Pancreas (tissue), 10 donors: Measurements from ENCODE around the gene KPTN. TPM values are rescaled to one million over a fixed set of nuclear protein-coding genes. Genes with fewer than 3 reads are reported as not detected.
A peak's percentile ranks its signal among the peaks of the same experiment; 100 is the strongest.

Source experiments
- ATAC-seq, 4 donors: fragments of 200-7000 bp; cut with Tn5 transposase; one replicate each; pipeline versions ENCODE4 v1.8.0 to v1.9.1; 2020; ENCODE audit warnings: mild to moderate bottlenecking in 4 of 4, moderate library complexity in 4 of 4
- DNase-seq, 6 donors: peaks; one replicate each; pipeline ENCODE4 v3.0.0-alpha.2; 2020
- FAIRE-seq: peaks from 2 replicates; lab custom pipeline; 2012; peaks lifted over from hg19 to GRCh38; lab: Jason Lieb, UNC
- H3K27ac ChIP-seq, 4 donors: fragments of 200-600 bp; sonication (generic); 1 replicate in 3 of 4; 2 replicates in 1 of 4; pipeline versions ENCODE4 v1.5.0 to v1.8.0; 2020
- H3K27me3 ChIP-seq, 4 donors: fragments of 200-600 bp; one replicate each; pipeline ENCODE4 v1.8.0; 2021
- H3K36me3 ChIP-seq, 3 donors: fragments of 200-600 bp; sonication (generic) in 1 of 3; one replicate each; pipeline versions ENCODE4 v1.5.0 to v1.8.0; 2020 to 2021
- H3K4me1 ChIP-seq, 3 donors: fragments of 200-600 bp; one replicate each; pipeline ENCODE4 v1.8.0; 2021
- H3K4me3 ChIP-seq, 4 donors: fragments of 200-600 bp; sonication (generic) in 2 of 4; one replicate each; pipeline versions ENCODE4 v1.5.0 to v1.8.0; 2020 to 2021
- H3K9me3 ChIP-seq, 4 donors: fragments of 200-600 bp; one replicate each; pipeline ENCODE4 v1.8.0; 2021
- WGBS, 2 donors: extraction: QIAGEN DNeasy Blood & Tissue Kit; methylation state at CpG; one replicate each; pipeline ENCODE4 v1.1.7; 2013; 5-methylcytosine and 5-hydroxymethylcytosine counted together
- intact Hi-C, 3 donors: fragments of 100-400 bp; cut with DNase I; formaldehyde crosslinking; loops; one replicate each; pipeline versions ENCODE4 v1.11.1 to v1.14.2; 2022
- polyA plus RNA-seq, 2 donors: library from polyadenylated mRNA; stranded (reverse); fragments of 200-250 nt; gene quantifications; one replicate each; pipeline ENCODE4 v1.2.3, GENCODE V29; 2013
- total RNA-seq, 6 donors: library from RNA; stranded (reverse); fragmentation: NEBNext Ultra II Directional in 4 of 6; extraction: Animal tissue kit (Norgen Biotek cat#: 25700) in 4 of 6; gene quantifications; one replicate each; pipeline versions ENCODE4 v1.2.1 to v1.2.4, GENCODE V29; 2021 to 2023
- TF ChIP-seq, protein P1 (sequence below), 4 donors: fragments of 200-600 bp; sonication (generic) in 3 of 4; IDR thresholded peaks; one replicate each; pipeline versions ENCODE4 v1.5.0 to v1.8.0; 2021; ENCODE audit warnings: antibody characterized with exemption in 4 of 4
- donor health status: healthy with polysubstance abuse.
- donor health status: DM: no; HTN: no; CAD: no; lungs with moderate emphysema.
- donor health status: DM: no; HTN: no; CAD: no.
- donor health status: control.
- donor health status: control.
- donor health status: Bipolar disorder and iron deficiency.
- donor health status: DM: yes; HTN: yes; CAD: no.
- donor health status: DM: no; HTN: no; CAD: no.
- donor health status: DM: no; HTN: no; CAD: no.
- donor health status: DM: yes; HTN: yes; CAD: no.

KPTN gene
- total and polyA plus RNA-seq, 8 donors, result 3.0 to 53.3 (median 6.0) TPM

DNA sequence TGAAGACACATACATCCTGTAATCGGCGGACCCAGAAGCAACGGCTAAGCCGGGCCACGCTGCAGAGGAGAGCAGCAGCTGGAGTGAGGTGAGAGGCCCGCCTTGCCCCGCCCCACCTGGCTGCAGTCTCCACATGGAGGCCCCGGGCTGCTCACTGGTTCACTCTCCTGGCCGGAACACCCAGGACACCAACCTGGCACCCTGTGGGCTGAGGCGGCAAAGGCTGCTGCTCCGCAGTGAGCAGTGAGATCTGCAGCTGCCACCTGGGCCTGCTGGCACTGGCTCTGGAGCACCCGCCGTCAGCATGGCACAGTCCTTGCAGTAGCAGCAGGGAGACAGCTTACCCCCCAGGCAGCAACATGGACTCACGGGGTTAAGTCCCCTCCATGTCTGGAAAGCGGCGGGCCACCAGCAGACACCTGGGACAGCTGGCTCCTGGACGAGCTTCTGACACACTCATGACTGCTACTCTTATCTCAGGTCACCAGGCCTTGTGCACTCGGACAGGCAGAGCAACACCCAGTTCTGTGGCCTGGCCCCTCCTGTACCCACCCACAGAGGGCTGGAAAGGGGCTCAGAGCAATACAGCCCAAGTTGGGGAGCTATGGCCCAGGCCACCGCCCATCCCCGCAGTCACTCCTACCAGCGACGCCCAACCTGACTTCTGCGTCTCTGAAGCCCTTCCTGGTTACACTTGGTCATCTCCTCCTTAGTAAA is 13.2 kb upstream of the KPTN start:
- peak in 2 of 6 donors; percentile 59 to 69 for DNase-seq
- H3K36me3 ChIP-seq, result peaks cover 2 to 40% (median 14%) of the 10 kb centered on the region in 3 donors

DNA sequence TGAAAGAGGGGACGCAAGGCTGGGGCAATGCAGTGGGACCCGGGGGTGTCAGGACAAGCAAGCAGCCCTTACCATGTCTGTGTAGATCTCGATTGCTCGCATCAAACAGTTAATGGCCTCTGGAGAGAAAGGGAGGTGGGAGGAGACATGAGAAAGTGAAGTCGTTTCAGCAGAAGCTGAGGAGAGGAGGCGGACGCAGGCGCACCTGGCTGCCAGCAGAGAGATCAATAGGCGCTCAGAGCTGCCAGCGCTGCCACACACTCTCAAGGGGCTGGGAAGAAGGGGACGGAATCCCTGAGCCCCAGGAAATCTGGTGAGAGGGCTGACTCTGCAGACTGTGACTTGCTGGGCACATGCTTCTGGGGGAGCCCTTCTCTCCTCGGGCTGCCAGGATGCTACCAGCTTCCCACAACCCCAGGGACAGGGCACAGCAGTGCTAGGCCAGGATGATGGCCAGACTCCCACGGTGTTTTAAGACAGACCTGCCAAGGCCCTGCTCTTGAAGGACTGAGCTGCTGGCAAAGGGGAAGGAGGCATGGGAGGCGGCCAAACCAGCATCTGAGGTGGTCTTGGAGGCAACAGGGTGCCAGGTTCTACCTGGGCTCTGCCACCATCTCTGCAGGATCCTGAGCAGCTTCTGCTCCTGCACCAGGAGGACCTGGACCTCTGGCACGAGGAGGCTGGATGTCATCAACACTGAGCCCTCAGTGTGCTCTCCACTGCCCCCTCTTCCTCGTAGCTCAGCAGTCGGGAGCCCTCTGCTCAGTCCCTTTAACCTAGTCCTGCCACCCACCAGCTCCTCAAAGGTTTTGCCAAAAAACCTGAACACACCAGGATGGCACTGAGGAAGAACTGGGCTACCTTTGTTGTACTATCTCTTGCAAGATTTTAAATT is 11.7 kb upstream of the KPTN start:
- Histone ChIP-seq H3K36me3 (peaks cover 2 to 54% (median 21%) of the 10 kb centered on the region in 3 donors), H3K4me3 (no peak overlapping the region), H3K9me3 (no peaks in the 10 kb centered on the region), H3K4me1 (no peaks in the 10 kb centered on the region), H3K27me3 (no peaks in the 10 kb centered on the region), H3K27ac (no peak overlapping the region)
- DNase-seq (peak in 1 of 6 donors; percentile 35), FAIRE-seq (no peak), ATAC-seq (no peak)
- intact Hi-C loops, result no loop called here
- WGBS, 2 donors, result 55 to 61% methylated on average over 17 of the region's 17 CpGs
- TF ChIP-seq, protein P1, sequence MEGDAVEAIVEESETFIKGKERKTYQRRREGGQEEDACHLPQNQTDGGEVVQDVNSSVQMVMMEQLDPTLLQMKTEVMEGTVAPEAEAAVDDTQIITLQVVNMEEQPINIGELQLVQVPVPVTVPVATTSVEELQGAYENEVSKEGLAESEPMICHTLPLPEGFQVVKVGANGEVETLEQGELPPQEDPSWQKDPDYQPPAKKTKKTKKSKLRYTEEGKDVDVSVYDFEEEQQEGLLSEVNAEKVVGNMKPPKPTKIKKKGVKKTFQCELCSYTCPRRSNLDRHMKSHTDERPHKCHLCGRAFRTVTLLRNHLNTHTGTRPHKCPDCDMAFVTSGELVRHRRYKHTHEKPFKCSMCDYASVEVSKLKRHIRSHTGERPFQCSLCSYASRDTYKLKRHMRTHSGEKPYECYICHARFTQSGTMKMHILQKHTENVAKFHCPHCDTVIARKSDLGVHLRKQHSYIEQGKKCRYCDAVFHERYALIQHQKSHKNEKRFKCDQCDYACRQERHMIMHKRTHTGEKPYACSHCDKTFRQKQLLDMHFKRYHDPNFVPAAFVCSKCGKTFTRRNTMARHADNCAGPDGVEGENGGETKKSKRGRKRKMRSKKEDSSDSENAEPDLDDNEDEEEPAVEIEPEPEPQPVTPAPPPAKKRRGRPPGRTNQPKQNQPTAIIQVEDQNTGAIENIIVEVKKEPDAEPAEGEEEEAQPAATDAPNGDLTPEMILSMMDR (IDR thresholded peaks at IDR 0.05), result no peak

More for the DNA sequence above, 13.2 kb upstream of the KPTN start:
- FAIRE-seq (no peak), ATAC-seq (peak in 3 of 4 donors; percentile 44 to 65 (median 58))
- WGBS, 2 donors, result 65 to 80% methylated on average over 23 of the region's 23 CpGs
- no peaks in the 10 kb centered on the region for H3K9me3 ChIP-seq
- intact Hi-C loops, result no loop called here
- H3K27me3 ChIP-seq, result no peaks in the 10 kb centered on the region
- H3K27ac ChIP-seq, result no peak overlapping the region
- TF ChIP-seq, protein P1 (IDR thresholded peaks at IDR 0.05), result no peak
- H3K4me1 ChIP-seq, result no peaks in the 10 kb centered on the region
- no peak overlapping the region for H3K4me3 ChIP-seq

DNA sequence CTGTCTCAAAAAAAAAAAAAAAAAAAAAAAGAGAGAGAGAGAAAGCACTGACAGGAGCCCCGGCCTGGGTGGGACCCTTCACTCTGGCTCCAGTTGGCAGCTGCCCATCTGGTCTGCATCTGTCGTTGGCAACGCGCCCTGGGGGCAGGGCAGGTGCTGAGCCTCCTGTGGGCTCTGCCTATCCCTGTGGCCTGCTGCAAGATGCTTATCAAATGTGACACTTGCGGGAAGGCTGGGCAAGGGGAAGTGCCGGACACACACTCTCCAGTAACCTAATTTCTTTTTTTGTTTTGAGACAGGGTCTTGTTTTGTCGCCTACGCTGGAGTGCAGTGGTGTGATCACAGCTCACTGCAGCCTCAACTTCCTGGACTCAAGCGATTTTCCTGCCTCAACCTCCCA is 10.7 kb upstream of the KPTN start:
- WGBS, 2 donors, result 66 to 70% methylated on average over 9 of the region's 9 CpGs
- no peak for ATAC-seq
- Histone ChIP-seq H3K27ac (no peak overlapping the region), H3K27me3 (no peaks in the 10 kb centered on the region), H3K36me3 (peaks cover 2 to 49% (median 16%) of the 10 kb centered on the region in 3 donors), H3K4me3 (no peak overlapping the region), H3K4me1 (no peaks in the 10 kb centered on the region), H3K9me3 (no peaks in the 10 kb centered on the region)
- DNase-seq, result peak in 1 of 6 donors; percentile 74
- no peak for FAIRE-seq
- TF ChIP-seq, protein P1 (IDR thresholded peaks at IDR 0.05), result no peak
- intact Hi-C loops, result no loop called here

DNA sequence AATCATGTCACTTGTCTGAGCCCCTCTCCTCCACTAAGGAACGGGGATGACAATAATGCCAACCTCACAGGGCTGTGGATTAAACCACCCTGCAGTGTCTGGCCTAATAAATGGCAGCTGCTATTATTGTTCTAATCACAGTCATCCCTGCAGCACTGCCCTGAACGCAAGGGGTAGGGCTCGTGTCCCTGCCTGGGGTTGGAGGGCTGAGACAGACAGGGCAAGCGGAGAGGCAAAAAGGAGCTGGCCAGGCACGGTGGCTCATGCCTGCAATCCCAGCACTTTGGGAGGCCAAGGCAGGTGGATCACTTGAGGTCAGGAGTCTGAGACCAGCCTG is 10.2 kb upstream of the KPTN start:
- no peak overlapping the region for H3K27ac ChIP-seq
- peaks cover 2 to 54% (median 16%) of the 10 kb centered on the region in 3 donors for H3K36me3 ChIP-seq
- H3K27me3 ChIP-seq, result no peaks in the 10 kb centered on the region
- 91% methylated on average over 5 of the region's 5 CpGs for WGBS, 2 donors
- DNase-seq (peak in 1 of 6 donors; percentile 23), ATAC-seq (no peak), FAIRE-seq (no peak)
- no peaks in the 10 kb centered on the region for H3K4me1 ChIP-seq
- TF ChIP-seq, protein P1 (IDR thresholded peaks at IDR 0.05), result no peak
- no peaks in the 10 kb centered on the region for H3K9me3 ChIP-seq
- intact Hi-C loops, result no loop called here
- H3K4me3 ChIP-seq, result no peak overlapping the region
